Measurements from ENCODE around the gene WAPL.

WAPL gene

DNA sequence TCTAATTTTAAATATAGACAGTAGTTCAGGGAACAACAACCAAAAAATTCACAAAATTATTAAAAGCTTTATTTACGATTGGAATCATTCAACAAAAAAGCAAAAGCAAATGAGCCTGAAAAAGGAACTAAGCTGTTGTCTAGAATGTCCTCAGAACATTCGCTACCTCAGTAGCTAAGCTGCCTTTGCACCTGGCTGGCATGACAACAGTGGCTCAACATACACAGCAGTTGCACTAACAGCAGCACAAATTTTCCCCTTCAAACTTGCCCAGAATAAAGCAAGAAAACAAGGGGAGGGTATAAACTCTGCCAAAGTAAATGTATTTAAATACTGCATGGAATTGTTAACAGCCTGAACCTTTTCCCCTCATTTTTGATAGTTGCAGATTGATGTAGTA lies 84.6 kb downstream of the WAPL start:
- TF ChIP-seq SIN3A (IDR thresholded peaks at IDR 0.05; ENCODE audit: borderline replicate concordance, insufficient read depth, low read length): no peak
- TF ChIP-seq TAF1 (IDR thresholded peaks at IDR 0.05; ENCODE audit: borderline replicate concordance, insufficient read depth, low read length): no peak
- TF ChIP-seq, protein P1, sequence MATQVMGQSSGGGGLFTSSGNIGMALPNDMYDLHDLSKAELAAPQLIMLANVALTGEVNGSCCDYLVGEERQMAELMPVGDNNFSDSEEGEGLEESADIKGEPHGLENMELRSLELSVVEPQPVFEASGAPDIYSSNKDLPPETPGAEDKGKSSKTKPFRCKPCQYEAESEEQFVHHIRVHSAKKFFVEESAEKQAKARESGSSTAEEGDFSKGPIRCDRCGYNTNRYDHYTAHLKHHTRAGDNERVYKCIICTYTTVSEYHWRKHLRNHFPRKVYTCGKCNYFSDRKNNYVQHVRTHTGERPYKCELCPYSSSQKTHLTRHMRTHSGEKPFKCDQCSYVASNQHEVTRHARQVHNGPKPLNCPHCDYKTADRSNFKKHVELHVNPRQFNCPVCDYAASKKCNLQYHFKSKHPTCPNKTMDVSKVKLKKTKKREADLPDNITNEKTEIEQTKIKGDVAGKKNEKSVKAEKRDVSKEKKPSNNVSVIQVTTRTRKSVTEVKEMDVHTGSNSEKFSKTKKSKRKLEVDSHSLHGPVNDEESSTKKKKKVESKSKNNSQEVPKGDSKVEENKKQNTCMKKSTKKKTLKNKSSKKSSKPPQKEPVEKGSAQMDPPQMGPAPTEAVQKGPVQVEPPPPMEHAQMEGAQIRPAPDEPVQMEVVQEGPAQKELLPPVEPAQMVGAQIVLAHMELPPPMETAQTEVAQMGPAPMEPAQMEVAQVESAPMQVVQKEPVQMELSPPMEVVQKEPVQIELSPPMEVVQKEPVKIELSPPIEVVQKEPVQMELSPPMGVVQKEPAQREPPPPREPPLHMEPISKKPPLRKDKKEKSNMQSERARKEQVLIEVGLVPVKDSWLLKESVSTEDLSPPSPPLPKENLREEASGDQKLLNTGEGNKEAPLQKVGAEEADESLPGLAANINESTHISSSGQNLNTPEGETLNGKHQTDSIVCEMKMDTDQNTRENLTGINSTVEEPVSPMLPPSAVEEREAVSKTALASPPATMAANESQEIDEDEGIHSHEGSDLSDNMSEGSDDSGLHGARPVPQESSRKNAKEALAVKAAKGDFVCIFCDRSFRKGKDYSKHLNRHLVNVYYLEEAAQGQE (IDR thresholded peaks at IDR 0.05; ENCODE audit: insufficient read depth in 1 of 2, low read depth in 2 of 2, low read length in 2 of 2): no peak
- TF ChIP-seq POLR2AphosphoS5 (IDR thresholded peaks at IDR 0.05; ENCODE audit: low read depth, low read length): no peak

DNA sequence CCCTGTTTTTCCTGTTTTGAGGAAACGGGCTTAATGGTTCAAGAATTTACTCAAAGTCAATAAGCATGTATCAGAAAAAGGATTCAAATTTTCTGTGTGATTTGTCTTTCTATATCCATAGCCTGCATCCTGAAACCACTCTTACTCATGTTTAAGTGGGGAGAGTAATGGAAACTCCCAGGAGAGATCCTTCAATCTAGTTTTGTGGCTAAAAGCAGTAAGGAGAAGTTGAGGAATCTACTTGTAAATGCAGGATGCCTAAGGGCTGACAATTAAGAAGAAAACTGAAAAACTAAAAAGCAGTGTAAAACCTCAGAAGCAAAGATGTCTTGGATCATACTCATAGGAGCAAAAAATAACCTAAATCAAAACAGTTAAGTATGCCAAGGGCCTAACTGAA lies 86.9 kb downstream of the WAPL start:
- TF ChIP-seq, protein P1 (IDR thresholded peaks at IDR 0.05; ENCODE audit: insufficient read depth in 1 of 2, low read depth in 2 of 2, low read length in 2 of 2): no peak
- TF ChIP-seq FOXP2 (optimal IDR thresholded peaks at IDR 0.05; ENCODE audit: borderline replicate concordance, extremely low read depth, extremely low read length, insufficient read depth) (no peak), POLR2AphosphoS5 (IDR thresholded peaks at IDR 0.05; ENCODE audit: low read depth, low read length) (no peak), SIN3A (IDR thresholded peaks at IDR 0.05; ENCODE audit: borderline replicate concordance, insufficient read depth, low read length) (no peak), TAF1 (IDR thresholded peaks at IDR 0.05; ENCODE audit: borderline replicate concordance, insufficient read depth, low read length) (no peak)

DNA sequence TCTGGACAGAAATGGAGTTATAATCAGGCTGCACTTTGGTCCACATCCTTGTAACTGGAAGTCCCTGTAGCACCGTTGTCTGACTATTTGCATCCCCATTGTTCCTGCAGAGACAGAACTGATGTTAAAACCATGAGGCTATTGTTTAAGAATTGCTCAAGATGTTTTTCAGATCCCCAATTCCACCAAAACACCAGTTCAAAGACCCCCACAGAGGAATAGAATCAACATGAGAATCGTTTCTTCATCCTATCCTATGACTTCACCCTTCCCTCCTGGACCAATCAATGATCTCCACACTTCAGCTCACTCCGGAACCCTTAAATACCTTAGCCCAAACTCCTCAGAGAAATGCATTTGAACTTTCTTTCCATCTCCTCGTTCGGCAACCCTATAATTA lies 97.9 kb downstream of the WAPL start:
- TF ChIP-seq, protein P1 (IDR thresholded peaks at IDR 0.05; ENCODE audit: insufficient read depth in 1 of 2, low read depth in 2 of 2, low read length in 2 of 2): no peak
- TF ChIP-seq POLR2AphosphoS5 (IDR thresholded peaks at IDR 0.05; ENCODE audit: low read depth, low read length): no peak
- TF ChIP-seq SIN3A (IDR thresholded peaks at IDR 0.05; ENCODE audit: borderline replicate concordance, insufficient read depth, low read length): no peak
- TF ChIP-seq TAF1 (IDR thresholded peaks at IDR 0.05; ENCODE audit: borderline replicate concordance, insufficient read depth, low read length): no peak
- TF ChIP-seq FOXP2 (optimal IDR thresholded peaks at IDR 0.05; ENCODE audit: borderline replicate concordance, extremely low read depth, extremely low read length, insufficient read depth): no peak

DNA sequence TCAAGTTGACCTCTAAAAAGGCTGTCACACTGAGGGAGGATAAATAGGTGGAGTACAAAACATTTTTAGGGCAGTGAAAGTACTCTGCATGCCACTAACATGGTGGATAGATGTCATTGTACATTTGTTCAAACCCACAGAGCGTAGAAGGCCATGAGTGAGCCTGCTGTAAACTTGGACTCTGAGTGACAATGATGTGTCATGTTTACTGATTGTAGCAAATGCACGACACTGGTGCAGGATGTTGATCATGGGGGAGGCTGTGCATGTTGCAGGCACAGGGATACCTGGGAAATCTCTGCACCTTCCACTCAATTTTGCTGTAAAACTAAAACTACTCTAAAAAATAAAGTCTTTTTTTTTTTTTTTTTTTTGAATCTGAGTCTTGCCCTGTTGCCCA lies 102.5 kb downstream of the WAPL start:
- TF ChIP-seq, protein P1 (IDR thresholded peaks at IDR 0.05; ENCODE audit: insufficient read depth in 1 of 2, low read depth in 2 of 2, low read length in 2 of 2): no peak
- TF ChIP-seq POLR2AphosphoS5 (IDR thresholded peaks at IDR 0.05; ENCODE audit: low read depth, low read length) (no peak), FOXP2 (optimal IDR thresholded peaks at IDR 0.05; ENCODE audit: borderline replicate concordance, extremely low read depth, extremely low read length, insufficient read depth) (no peak), TAF1 (IDR thresholded peaks at IDR 0.05; ENCODE audit: borderline replicate concordance, insufficient read depth, low read length) (no peak), SIN3A (IDR thresholded peaks at IDR 0.05; ENCODE audit: borderline replicate concordance, insufficient read depth, low read length) (no peak)

DNA sequence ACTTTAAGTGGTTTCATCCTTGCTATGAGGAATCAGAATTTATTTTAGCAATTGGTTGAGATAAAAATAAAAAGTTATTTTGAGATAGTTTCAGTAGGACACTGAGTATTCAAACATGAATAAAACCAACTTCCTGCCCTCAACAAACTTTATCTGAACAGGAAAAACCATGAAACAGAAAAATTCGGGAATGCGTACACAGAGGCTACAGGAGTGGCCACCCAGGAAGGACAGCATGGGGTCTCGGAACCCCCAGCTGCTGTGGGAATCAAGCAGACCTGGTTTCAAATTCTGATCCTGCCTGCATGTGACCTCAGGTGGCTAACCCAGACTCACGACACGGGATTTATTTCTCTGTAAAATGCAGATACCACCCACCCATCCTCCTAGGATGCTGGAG lies 106.0 kb downstream of the WAPL start:
- no peak for TF ChIP-seq TAF1 (IDR thresholded peaks at IDR 0.05; ENCODE audit: borderline replicate concordance, insufficient read depth, low read length)
